Measurements from ENCODE around the gene NSD1. TPM values are rescaled to one million over a fixed set of nuclear protein-coding genes. Genes with fewer than 3 reads are reported as not detected.
A peak's percentile ranks its signal among the peaks of the same experiment; 100 is the strongest.
"Not testable (repeated sequence)": the region's sequence is repeated elsewhere in the genome, so short reads cannot be mapped to it uniquely, and the experiment has no call there.

The NSD1 gene
- total and polyA plus RNA-seq, 2 of the 4 experiments (the other 2 are of a cell fraction), result 7.7 to 31.0 TPM

- H2AFZ ChIP-seq (replicated peaks; ENCODE audit: low read length, poor library complexity); H3K23ac ChIP-seq (ENCODE audit: low read depth, low read length); H4K91ac ChIP-seq (ENCODE audit: insufficient read depth, low read depth, low read length); POLR2A ChIA-PET (ENCODE audit: unreplicated experiment); intact Hi-C loops (cut with micrococcal nuclease); H3K27ac ChIP-seq (ENCODE audit: insufficient read depth, low read length); H3K4me2 ChIP-seq (ENCODE audit: low read depth, low read length); ATAC-seq (ENCODE audit: low read depth); BruUV-seq (replicated peaks); H3K27me3 ChIP-seq (ENCODE audit: control insufficient read depth, insufficient read depth, low read length); H4K8ac ChIP-seq (ENCODE audit: low read depth in 2 of 2, low read length in 2 of 2); H2BK15ac ChIP-seq (ENCODE audit: low read depth, low read length); H2BK20ac ChIP-seq (ENCODE audit: low read depth, low read length); in situ Hi-C loops (cut with MboI; ENCODE audit: low sequenced_read_pairs); H2BK5ac ChIP-seq (ENCODE audit: low read depth, low read length, poor library complexity, severe bottlenecking); H2BK120ac ChIP-seq (ENCODE audit: low read depth, low read length); H3K18ac ChIP-seq (ENCODE audit: low read depth, low read length); H3K9me1 ChIP-seq (ENCODE audit: insufficient read depth, low read length); H3K14ac ChIP-seq (replicated peaks; ENCODE audit: low read depth, low read length); DNase-seq; CTCF ChIA-PET; H3K9ac ChIP-seq (ENCODE audit: low read depth, low read length); H4K5ac ChIP-seq (ENCODE audit: low read depth, low read length); H2AK5ac ChIP-seq (ENCODE audit: low read depth, low read length); dilution Hi-C loops (cut with HindIII; ENCODE audit: low sequenced_read_pairs, unreplicated experiment); H3K4me3 ChIP-seq (ENCODE audit: insufficient read depth, low read depth, low read length); H3K56ac ChIP-seq (ENCODE audit: extremely low read depth, insufficient read depth, low read length); H3K9me3 ChIP-seq (ENCODE audit: control insufficient read depth, insufficient read depth, low read length); H3K4ac ChIP-seq (ENCODE audit: low read depth, low read length): not testable (repeated sequence)
- Histone ChIP-seq H3K36me3 (ENCODE audit: control insufficient read depth, insufficient read depth, low read length) (peaks cover 27% of the 10 kb centered on the region), H3K4me1 (ENCODE audit: control insufficient read depth, insufficient read depth, low read length) (peaks cover 10% of the 10 kb centered on the region), H4K20me1 (ENCODE audit: insufficient read depth, low read length) (peaks cover 43% of the 10 kb centered on the region), H2AK9ac (replicated peaks; ENCODE audit: low read depth, low read length, poor library complexity) (peak overlapping the region; percentile 8), H3K79me1 (ENCODE audit: low read depth in 1 of 2, low read length in 2 of 2) (peaks cover 16 to 82% of the 10 kb centered on the region in 2 experiments; a peak in 3 of 4 replicates)
- 100% methylated on average over 1 of the region's 11 CpGs; no CpG with 5 or more reads in 1 of the 2 experiments for WGBS, 2 experiments (ENCODE audit: extremely low coverage in 2 of 2, insufficient read length in 1 of 2)
Measured at GRCh38 chr5:177306103-177306640, 172.6 kb downstream of the NSD1 start.

Data from IMR-90 (cell line).